B cell (primary cell): ENCODE measurements around the gene ACTN3. TPM values are rescaled to one million over a fixed set of nuclear protein-coding genes. Genes with fewer than 3 reads are reported as not detected.

Source experiments
- ATAC-seq: fragments of 200-7000 bp; cut with Tn5 transposase; one replicate; pipeline ENCODE4 v1.10.0; 2021; ENCODE audit warnings: low read depth, mild to moderate bottlenecking, moderate number of reproducible peaks, moderate library complexity
- CTCF ChIA-PET: fragments of 350-600 bp; sonication (Branson Sonifier 250); formaldehyde crosslinking; loops from one replicate; lab custom pipeline; 2021; ENCODE audit warnings: antibody characterized with exemption, inconsistent platforms; lab: Charles Lee
- POLR2A ChIA-PET: fragments of 350-600 bp; sonication (Branson Sonifier 250); formaldehyde crosslinking; loops from one replicate; lab custom pipeline; 2021; ENCODE audit warnings: antibody characterized with exemption; lab: Charles Lee
- DNase-seq: peaks from one replicate; pipeline ENCODE4 v3.0.0; 2013
- H2AFZ ChIP-seq: 2 replicates; pipeline ENCODE4 v1.6.1; 2012; ENCODE audit warnings: mild to moderate bottlenecking, low read depth, low read length; ENCODE audit not compliant: insufficient read depth, poor library complexity, severe bottlenecking
- H3K27ac ChIP-seq, 2 donors: 1 replicate in 1 of 2; 2 replicates in 1 of 2; pipeline ENCODE4 v1.5.1; 2012 to 2013; ENCODE audit warnings: low read length in 2 of 2, mild to moderate bottlenecking in 2 of 2, moderate library complexity in 1 of 2
- H3K27me3 ChIP-seq, 4 experiments: fragments of 200-600 bp in 1 of 4; sonication (generic) in 1 of 4; replicated peaks in 1 of 4; 1 replicate in 2 of 4; 2 replicates in 2 of 4; pipeline versions ENCODE4 v1.6.1 to v1.7.0; 2013 to 2016; ENCODE audit warnings: low read length in 3 of 4, mild to moderate bottlenecking in 2 of 4, mixed read lengths in 1 of 4, moderate library complexity in 1 of 4; ENCODE audit not compliant: insufficient read depth in 4 of 4, control insufficient read depth in 3 of 4; ENCODE audit errors: control extremely low read depth in 1 of 4
- H3K36me3 ChIP-seq, 2 experiments: replicated peaks in 1 of 2; 1 replicate in 1 of 2; 2 replicates in 1 of 2; pipeline versions ENCODE4 v1.6.1 to v1.7.1; 2013; ENCODE audit warnings: low read length in 1 of 2; ENCODE audit not compliant: insufficient read depth in 2 of 2, control insufficient read depth in 1 of 2; ENCODE audit errors: control extremely low read depth in 1 of 2, extremely low read depth in 1 of 2
- H3K4me1 ChIP-seq, 2 donors: fragments of 200-600 bp in 1 of 2; sonication (generic) in 1 of 2; 1 replicate in 1 of 2; 2 replicates in 1 of 2; pipeline versions ENCODE4 v1.5.1 to v1.6.1; 2013 to 2017; ENCODE audit warnings: low read length in 2 of 2; ENCODE audit not compliant: control insufficient read depth in 2 of 2, insufficient read depth in 2 of 2
- H3K4me2 ChIP-seq: replicated peaks from 2 replicates; pipeline ENCODE3; 2012; ENCODE audit warnings: mild to moderate bottlenecking, low read depth, low read length; ENCODE audit not compliant: poor library complexity, severe bottlenecking
- H3K4me3 ChIP-seq, 5 experiments: fragments of 200-600 bp in 1 of 5; sonication (generic) in 1 of 5; 1 replicate in 3 of 5; 2 replicates in 2 of 5; pipeline versions ENCODE4 v1.5.1 to v1.7.0; 2011 to 2016; ENCODE audit warnings: low read length in 4 of 5, mild to moderate bottlenecking in 4 of 5, low read depth in 2 of 5, control low read depth in 1 of 5, moderate library complexity in 1 of 5; ENCODE audit not compliant: insufficient read depth in 1 of 5; ENCODE audit errors: control extremely low read depth in 1 of 5, extremely low read depth in 1 of 5
- H3K79me2 ChIP-seq: fragments of 200-600 bp; sonication (generic); one replicate; pipeline ENCODE4 v1.6.0; 2016; ENCODE audit warnings: low read length; ENCODE audit not compliant: control insufficient read depth, insufficient read depth
- H3K9ac ChIP-seq: fragments of 200-600 bp; sonication (generic); 2 replicates; pipeline ENCODE4 v1.6.1; 2017; ENCODE audit warnings: mild to moderate bottlenecking, low read length, moderate library complexity
- H3K9me3 ChIP-seq, 3 donors: one replicate each; pipeline versions ENCODE4 v1.6.1 to v1.7.1; 2013; ENCODE audit warnings: low read length in 2 of 3; ENCODE audit not compliant: control insufficient read depth in 2 of 3, insufficient read depth in 1 of 3; ENCODE audit errors: control extremely low read depth in 1 of 3
- H4K20me1 ChIP-seq: 2 replicates; pipeline ENCODE4 v1.6.0; 2012; ENCODE audit warnings: mild to moderate bottlenecking, low read length; ENCODE audit not compliant: insufficient read depth, control insufficient read depth, poor library complexity, severe bottlenecking
- H3K27ac Mint-ChIP-seq: one replicate; pipeline ENCODE4 v1.8.0; 2021; ENCODE audit warnings: mixed read lengths
- H3K27me3 Mint-ChIP-seq: one replicate; pipeline ENCODE4 v1.8.0; 2021; ENCODE audit warnings: mixed read lengths
- H3K4me1 Mint-ChIP-seq: one replicate; pipeline ENCODE4 v1.8.0; 2021; ENCODE audit warnings: mixed read lengths
- H3K4me3 Mint-ChIP-seq: one replicate; pipeline ENCODE4 v1.8.0; 2021; ENCODE audit warnings: mixed read lengths
- H3K9me3 Mint-ChIP-seq: one replicate; pipeline ENCODE4 v1.8.0; 2022; ENCODE audit warnings: mixed read lengths; ENCODE audit not compliant: insufficient read depth
- CTCF ChIP-seq: fragments of 200-600 bp; IDR thresholded peaks from one replicate; pipeline ENCODE4 v1.8.0; 2022; ENCODE audit warnings: antibody characterized with exemption, mild to moderate bottlenecking
- EZH2 ChIP-seq: IDR thresholded peaks from 2 replicates; pipeline ENCODE4 v1.6.1; 2012; ENCODE audit warnings: borderline replicate concordance, low read depth, mild to moderate bottlenecking, moderate library complexity, low read length; ENCODE audit not compliant: insufficient read depth, poor library complexity, severe bottlenecking
- WGBS: methylation state at CpG from one replicate; pipeline ENCODE4 v1.1.5; 2013; ENCODE audit warnings: missing lambda C conversion rate; ENCODE audit not compliant: insufficient coverage; 5-methylcytosine and 5-hydroxymethylcytosine counted together
- intact Hi-C: fragments of 100-400 bp; cut with micrococcal nuclease; formaldehyde crosslinking; loops from one replicate; pipeline ENCODE4 v1.10.0; 2022
- polyA plus RNA-seq: library from polyadenylated mRNA; depleted of rRNA; stranded (reverse); fragments of >200 nt; gene quantifications from 2 replicates; pipeline ENCODE4 v1.2.3, GENCODE V29; 2012
- total RNA-seq, 2 donors: library from RNA; stranded (reverse); fragments of 120-200 nt in 1 of 2; gene quantifications; 1 replicate in 1 of 2; 2 replicates in 1 of 2; pipeline versions ENCODE4 v1.2.3 to v1.2.4, GENCODE V29; 2013 to 2022

ACTN3 gene
- total and polyA plus RNA-seq, 2 donors (not counting 1 experiment from before 2014, with no cell fraction given): 0.22 TPM; not detected in 1

DNA sequence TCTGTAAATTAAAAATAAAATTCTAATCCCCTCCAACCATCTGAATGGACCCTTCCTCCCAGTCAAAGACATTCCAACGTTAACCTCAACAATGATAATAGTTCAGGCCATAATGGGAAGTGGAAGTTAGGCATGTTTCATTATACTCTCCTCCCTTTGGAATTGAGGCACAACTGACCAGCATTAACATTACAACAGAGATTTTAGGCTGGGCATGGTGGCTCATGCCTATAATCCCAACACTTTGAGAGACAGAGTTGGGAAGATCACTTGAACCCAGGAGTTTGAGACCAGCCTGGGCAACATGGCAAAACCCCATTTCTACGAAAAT is 24.1 kb downstream of the ACTN3 start:
- H3K9me3 Mint-ChIP-seq: no peaks in the 10 kb centered on the region

More for the DNA sequence above, 24.1 kb downstream of the ACTN3 start:
- 100% methylated on average over 1 of the region's 2 CpGs for WGBS
- no peak overlapping the region for H2AFZ ChIP-seq
- H3K9ac ChIP-seq: no peak overlapping the region
- CTCF ChIA-PET: no interaction called here
- H3K79me2 ChIP-seq: no peaks in the 10 kb centered on the region
- no peaks in the 10 kb centered on the region for H3K36me3 ChIP-seq
- ATAC-seq (no peak), DNase-seq (no peak)
- H3K4me3 ChIP-seq: no peak overlapping the region
- H3K4me3 Mint-ChIP-seq: no peak overlapping the region
- H3K27ac Mint-ChIP-seq: no peak overlapping the region
- H3K4me1 ChIP-seq: peaks cover 9 to 11% of the 10 kb centered on the region in 2 donors
- no peak overlapping the region for H3K27ac ChIP-seq
- peaks cover 0 to 22% (median 3%) of the 10 kb centered on the region in 4 experiments for H3K27me3 ChIP-seq
- intact Hi-C loops: no loop called here
- TF ChIP-seq EZH2: no peak
- TF ChIP-seq CTCF: no peak
- H3K27me3 Mint-ChIP-seq: peaks cover 30% of the 10 kb centered on the region
- H3K9me3 ChIP-seq: no peaks in the 10 kb centered on the region
- H4K20me1 ChIP-seq: no peaks in the 10 kb centered on the region
- H3K4me2 ChIP-seq: no peak overlapping the region
- POLR2A ChIA-PET: interaction anchor here (0.7 kb wide), 1 partner anchor 463 kb away, joined by 3 read pairs; no protein-coding TSS in a partner anchor
- H3K4me1 Mint-ChIP-seq: peaks cover 10% of the 10 kb centered on the region
